Neural progenitor cell (in vitro differentiated cells): ENCODE data around the gene ZFP36. TPM values are rescaled to one million over a fixed set of nuclear protein-coding genes. Genes with fewer than 3 reads are reported as not detected.

ENCODE experiments used
- DNase-seq: peaks from one replicate; pipeline ENCODE4 v3.0.0-alpha.2; 2016; ENCODE audit warnings: low spot score
- H2AFZ ChIP-seq: fragments of 200-600 bp; sonication (generic); replicated peaks from 2 replicates; pipeline ENCODE4 v1.6.1; 2016; ENCODE audit warnings: antibody characterized with exemption
- H3F3A ChIP-seq: fragments of 200-600 bp; sonication (generic); 2 replicates; pipeline ENCODE4 v1.6.1; 2016; ENCODE audit warnings: antibody characterized with exemption, low read depth
- H3K27ac ChIP-seq: fragments of 200-600 bp; sonication (generic); 2 replicates; pipeline ENCODE4 v1.5.1; 2016; ENCODE audit warnings: mild to moderate bottlenecking
- H3K27me3 ChIP-seq: fragments of 200-600 bp; sonication (generic); 2 replicates; pipeline ENCODE4 v1.6.1; 2016; ENCODE audit warnings: mild to moderate bottlenecking, moderate library complexity
- H3K36me3 ChIP-seq: fragments of 200-600 bp; sonication (generic); 2 replicates; pipeline ENCODE4 v1.5.1; 2016
- H3K4me1 ChIP-seq: fragments of 200-600 bp; sonication (generic); 2 replicates; pipeline ENCODE4 v1.6.1; 2016; ENCODE audit warnings: mixed run types
- H3K4me2 ChIP-seq: fragments of 200-600 bp; sonication (generic); 2 replicates; pipeline ENCODE4 v1.6.1; 2016
- H3K4me3 ChIP-seq: fragments of 200-600 bp; sonication (generic); 2 replicates; pipeline ENCODE4 v1.5.1; 2016
- H3K79me2 ChIP-seq: fragments of 200-600 bp; sonication (generic); 2 replicates; pipeline ENCODE4 v1.6.1; 2016; ENCODE audit warnings: low read depth
- H3K9ac ChIP-seq: fragments of 200-600 bp; sonication (generic); 2 replicates; pipeline ENCODE4 v1.6.1; 2016
- H3K9me3 ChIP-seq: fragments of 200-600 bp; sonication (generic); 2 replicates; pipeline ENCODE4 v1.5.1; 2016; ENCODE audit warnings: low read depth
- H4K20me1 ChIP-seq: fragments of 200-600 bp; sonication (generic); 2 replicates; pipeline ENCODE4 v1.6.1; 2016; ENCODE audit warnings: low read depth
- H3K27ac Mint-ChIP-seq: 3 replicates; pipeline ENCODE4 v1.8.0; 2021; ENCODE audit warnings: mixed read lengths
- H3K27me3 Mint-ChIP-seq: 2 replicates; pipeline ENCODE4 v1.8.0; 2022; ENCODE audit warnings: low read depth, mild to moderate bottlenecking, inconsistent platforms, moderate library complexity, mixed read lengths; ENCODE audit not compliant: insufficient read depth
- H3K36me3 Mint-ChIP-seq: 3 replicates; pipeline ENCODE4 v1.8.0; 2021; ENCODE audit warnings: mixed read lengths
- H3K4me1 Mint-ChIP-seq: 3 replicates; pipeline ENCODE4 v1.8.0; 2021; ENCODE audit warnings: mixed read lengths
- H3K4me3 Mint-ChIP-seq: 3 replicates; pipeline ENCODE4 v1.8.0; 2021; ENCODE audit warnings: mild to moderate bottlenecking, moderate library complexity, mixed read lengths
- H3K9me3 Mint-ChIP-seq: 3 replicates; pipeline ENCODE4 v1.8.0; 2020; ENCODE audit warnings: mixed read lengths
- EZH2 ChIP-seq: fragments of 200-600 bp; sonication (generic); IDR thresholded peaks from 2 replicates; pipeline ENCODE4 v1.6.1; 2017; ENCODE audit warnings: antibody characterized with exemption, mild to moderate bottlenecking, moderate library complexity
- EZH2phosphoT487 ChIP-seq: fragments of 200-600 bp; sonication (generic); IDR thresholded peaks from 2 replicates; pipeline ENCODE4 v1.6.1; 2017; ENCODE audit warnings: antibody characterized with exemption
- total RNA-seq: library from RNA; depleted of rRNA; stranded (reverse); fragments of >200 nt; gene quantifications from 2 replicates; pipeline ENCODE4 v1.2.3, GENCODE V29; 2015; ENCODE audit warnings: low replicate concordance
- TF ChIP-seq, protein P1 (sequence below): fragments of 200-600 bp; sonication (generic); IDR thresholded peaks from 2 replicates; pipeline ENCODE4 v1.5.1; 2017; ENCODE audit warnings: antibody characterized with exemption, mild to moderate bottlenecking

The ZFP36 gene
- total RNA-seq, 1 donor from 2014 or later = not detected

DNA sequence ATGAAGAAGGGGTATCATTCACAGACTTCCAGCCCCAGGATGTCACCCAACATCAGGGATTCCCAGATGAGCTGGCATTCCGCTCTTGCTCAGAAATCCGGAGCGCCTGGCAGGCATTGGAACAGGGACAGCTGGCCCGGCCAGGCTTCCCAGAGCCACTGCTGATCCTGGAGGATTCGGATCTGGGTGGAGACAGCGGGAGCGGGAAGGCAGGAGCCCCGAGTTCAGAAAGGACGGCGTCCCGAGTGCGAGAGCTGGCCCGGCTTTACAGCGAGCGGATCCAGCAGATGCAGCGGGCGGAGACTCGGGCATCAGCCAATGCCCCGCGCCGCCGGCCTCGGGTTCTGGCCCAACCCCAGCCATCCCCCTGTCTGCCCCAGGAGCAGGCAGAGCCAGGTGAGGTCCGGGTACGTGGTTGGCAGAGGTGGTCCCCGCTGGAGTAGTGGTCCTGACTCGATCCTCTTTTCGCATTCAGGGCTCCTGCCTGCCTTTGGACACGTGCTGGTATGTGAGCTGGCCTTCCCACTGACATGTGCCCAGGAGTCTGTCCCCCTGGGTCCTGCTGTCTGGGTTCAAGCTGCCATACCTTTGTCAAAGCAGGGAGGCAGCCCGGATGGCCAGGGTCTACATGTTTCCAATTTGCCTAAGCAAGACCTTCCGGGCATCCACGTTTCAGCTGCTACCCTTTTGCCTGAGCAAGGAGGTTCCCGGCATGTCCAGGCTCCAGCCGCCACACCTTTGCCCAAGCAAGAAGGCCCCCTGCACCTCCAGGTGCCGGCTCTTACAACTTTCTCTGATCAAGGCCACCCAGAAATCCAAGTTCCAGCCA is 16.8 kb downstream of the ZFP36 start:
- H3K4me2 ChIP-seq = no peak overlapping the region
- peaks cover 4% of the 10 kb centered on the region for H3K27me3 Mint-ChIP-seq
- peak overlapping the region; percentile 60 for H3K4me3 Mint-ChIP-seq
- H2AFZ ChIP-seq = no peak overlapping the region
- H3K36me3 ChIP-seq = no peaks in the 10 kb centered on the region
- no peak for DNase-seq
- H3K27ac Mint-ChIP-seq = no peak overlapping the region
- peaks cover 28% of the 10 kb centered on the region for H3K36me3 Mint-ChIP-seq
- no peaks in the 10 kb centered on the region for H3K27me3 ChIP-seq
- no peak overlapping the region for H3K9ac ChIP-seq
- peaks cover 10% of the 10 kb centered on the region for H4K20me1 ChIP-seq
- H3K4me1 ChIP-seq = peaks cover 3% of the 10 kb centered on the region
- peaks cover 16% of the 10 kb centered on the region for H3F3A ChIP-seq
- H3K79me2 ChIP-seq = no peaks in the 10 kb centered on the region
- TF ChIP-seq, protein P1, sequence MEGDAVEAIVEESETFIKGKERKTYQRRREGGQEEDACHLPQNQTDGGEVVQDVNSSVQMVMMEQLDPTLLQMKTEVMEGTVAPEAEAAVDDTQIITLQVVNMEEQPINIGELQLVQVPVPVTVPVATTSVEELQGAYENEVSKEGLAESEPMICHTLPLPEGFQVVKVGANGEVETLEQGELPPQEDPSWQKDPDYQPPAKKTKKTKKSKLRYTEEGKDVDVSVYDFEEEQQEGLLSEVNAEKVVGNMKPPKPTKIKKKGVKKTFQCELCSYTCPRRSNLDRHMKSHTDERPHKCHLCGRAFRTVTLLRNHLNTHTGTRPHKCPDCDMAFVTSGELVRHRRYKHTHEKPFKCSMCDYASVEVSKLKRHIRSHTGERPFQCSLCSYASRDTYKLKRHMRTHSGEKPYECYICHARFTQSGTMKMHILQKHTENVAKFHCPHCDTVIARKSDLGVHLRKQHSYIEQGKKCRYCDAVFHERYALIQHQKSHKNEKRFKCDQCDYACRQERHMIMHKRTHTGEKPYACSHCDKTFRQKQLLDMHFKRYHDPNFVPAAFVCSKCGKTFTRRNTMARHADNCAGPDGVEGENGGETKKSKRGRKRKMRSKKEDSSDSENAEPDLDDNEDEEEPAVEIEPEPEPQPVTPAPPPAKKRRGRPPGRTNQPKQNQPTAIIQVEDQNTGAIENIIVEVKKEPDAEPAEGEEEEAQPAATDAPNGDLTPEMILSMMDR = no peak
- TF ChIP-seq EZH2 = no peak
- TF ChIP-seq EZH2phosphoT487 = no peak
- H3K9me3 Mint-ChIP-seq = no peaks in the 10 kb centered on the region
- no peak overlapping the region for H3K4me3 ChIP-seq
- no peaks in the 10 kb centered on the region for H3K9me3 ChIP-seq
- H3K27ac ChIP-seq = no peak overlapping the region
- peaks cover 16% of the 10 kb centered on the region for H3K4me1 Mint-ChIP-seq

DNA sequence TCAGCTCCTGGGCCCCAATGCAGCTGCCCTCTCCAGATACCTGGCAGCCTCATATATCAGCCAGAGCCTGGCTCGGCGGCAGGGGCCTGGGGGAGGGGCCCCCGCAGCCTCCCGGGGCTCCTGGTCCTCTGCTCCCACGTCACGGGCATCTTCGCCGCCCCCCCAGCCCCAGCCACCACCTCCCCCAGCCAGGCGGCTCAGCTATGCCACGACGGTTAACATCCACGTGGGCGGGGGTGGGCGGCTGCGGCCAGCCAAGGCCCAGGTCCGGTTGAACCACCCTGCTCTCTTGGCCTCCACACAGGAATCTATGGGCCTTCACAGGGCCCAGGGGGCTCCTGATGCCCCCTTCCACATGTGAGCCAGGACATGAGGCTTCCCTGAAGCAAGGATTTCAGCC is 18.3 kb downstream of the ZFP36 start:
- no peaks in the 10 kb centered on the region for H3K27me3 ChIP-seq
- peaks cover 24% of the 10 kb centered on the region for H3K4me1 Mint-ChIP-seq
- DNase-seq = no peak

DNA sequence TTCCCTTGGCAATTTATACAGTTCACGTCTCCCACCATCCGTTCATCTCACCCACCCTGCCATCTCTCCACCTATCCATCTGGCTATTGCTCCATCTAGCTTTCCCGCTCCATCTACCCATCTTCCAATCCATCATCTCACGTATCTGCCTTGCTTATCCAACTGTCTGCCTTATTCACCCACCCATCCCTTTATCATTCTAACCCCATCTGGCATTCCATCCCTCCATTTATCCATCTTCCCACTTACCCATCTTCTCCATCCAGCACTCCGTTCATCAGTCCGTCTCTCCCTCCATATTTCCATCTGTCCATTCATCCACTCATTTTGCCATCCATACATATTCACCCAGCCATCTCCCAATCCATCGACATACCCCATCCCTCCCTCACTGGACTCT is 19.1 kb downstream of the ZFP36 start:
- Histone ChIP-seq H3K9me3 (no peaks in the 10 kb centered on the region), H3K27me3 (no peaks in the 10 kb centered on the region), H3K9ac (no peak overlapping the region), H3K79me2 (no peaks in the 10 kb centered on the region), H2AFZ (no peak overlapping the region), H4K20me1 (peaks cover 10% of the 10 kb centered on the region), H3F3A (peaks cover 34% of the 10 kb centered on the region), H3K36me3 (no peaks in the 10 kb centered on the region), H3K4me2 (no peak overlapping the region), H3K4me1 (peaks cover 10% of the 10 kb centered on the region), H3K4me3 (no peak overlapping the region), H3K27ac (no peak overlapping the region)
- peaks cover 21% of the 10 kb centered on the region for H3K36me3 Mint-ChIP-seq
- no peak for TF ChIP-seq EZH2phosphoT487
- TF ChIP-seq, protein P1 = no peak
- TF ChIP-seq EZH2 = no peak
- no peak overlapping the region for H3K4me3 Mint-ChIP-seq
- H3K27me3 Mint-ChIP-seq = peaks cover 4% of the 10 kb centered on the region
- H3K27ac Mint-ChIP-seq = peak overlapping the region; percentile 8
- no peak for DNase-seq
- peaks cover 24% of the 10 kb centered on the region for H3K4me1 Mint-ChIP-seq
- no peaks in the 10 kb centered on the region for H3K9me3 Mint-ChIP-seq

More for the DNA sequence above, 18.3 kb downstream of the ZFP36 start:
- Mint-ChIP-seq H3K4me3 (no peak overlapping the region), H3K27me3 (peaks cover 4% of the 10 kb centered on the region), H3K27ac (no peak overlapping the region), H3K36me3 (peaks cover 24% of the 10 kb centered on the region), H3K9me3 (no peaks in the 10 kb centered on the region)
- Histone ChIP-seq H3K4me3 (no peak overlapping the region), H3K9ac (no peak overlapping the region), H2AFZ (no peak overlapping the region), H3K4me2 (no peak overlapping the region), H4K20me1 (peaks cover 10% of the 10 kb centered on the region), H3K9me3 (no peaks in the 10 kb centered on the region), H3K4me1 (peaks cover 10% of the 10 kb centered on the region), H3K27ac (no peak overlapping the region), H3K79me2 (no peaks in the 10 kb centered on the region), H3K36me3 (no peaks in the 10 kb centered on the region), H3F3A (peaks cover 30% of the 10 kb centered on the region)
- TF ChIP-seq, protein P1 = no peak
- TF ChIP-seq EZH2 = no peak
- TF ChIP-seq EZH2phosphoT487 = no peak
